Duodenal mucosa (tissue), 2 donors: ENCODE data around the gene STYX.
"Not testable (repeated sequence)": the region's sequence is repeated elsewhere in the genome, so short reads cannot be mapped to it uniquely, and the experiment has no call there.

Experiments used
- H3K27ac ChIP-seq: one replicate; pipeline ENCODE4 v1.7.0; 2013; ENCODE audit warnings: low read depth, low read length
- H3K27me3 ChIP-seq, 2 donors: one replicate each; pipeline ENCODE4 v1.7.0; 2013; ENCODE audit warnings: low read length in 2 of 2, control low read depth in 1 of 2; ENCODE audit not compliant: insufficient read depth in 2 of 2, control insufficient read depth in 1 of 2
- H3K36me3 ChIP-seq, 2 donors: one replicate each; pipeline ENCODE4 v1.7.0; 2013; ENCODE audit warnings: low read length in 2 of 2, control low read depth in 1 of 2; ENCODE audit not compliant: insufficient read depth in 2 of 2, control insufficient read depth in 1 of 2
- H3K4me1 ChIP-seq, 2 donors: one replicate each; pipeline ENCODE4 v1.7.0; 2013; ENCODE audit warnings: low read length in 2 of 2, control low read depth in 1 of 2; ENCODE audit not compliant: insufficient read depth in 2 of 2, control insufficient read depth in 1 of 2
- H3K4me3 ChIP-seq, 2 donors: one replicate each; pipeline ENCODE4 v1.7.0; 2013; ENCODE audit warnings: low read length in 2 of 2, low read depth in 1 of 2
- H3K9ac ChIP-seq, 2 donors: one replicate each; pipeline ENCODE4 v1.7.0; 2013; ENCODE audit warnings: low read length in 2 of 2, low read depth in 1 of 2
- H3K9me3 ChIP-seq, 2 donors: one replicate each; pipeline ENCODE4 v1.7.0; 2013; ENCODE audit warnings: low read length in 2 of 2, control low read depth in 1 of 2; ENCODE audit not compliant: control insufficient read depth in 1 of 2

Gene STYX

GRCh38 chr14:52755607-52756316, 25.8 kb downstream of the STYX start:
- no peak overlapping the region for H3K27ac ChIP-seq
- no peaks in the 10 kb centered on the region for H3K4me1 ChIP-seq
- no peak overlapping the region for H3K9ac ChIP-seq
- H3K9me3 ChIP-seq: no peaks in the 10 kb centered on the region
- peaks cover 10 to 18% of the 10 kb centered on the region in 2 donors for H3K36me3 ChIP-seq
- no peak overlapping the region for H3K4me3 ChIP-seq
- H3K27me3 ChIP-seq: no peaks in the 10 kb centered on the region

DNA sequence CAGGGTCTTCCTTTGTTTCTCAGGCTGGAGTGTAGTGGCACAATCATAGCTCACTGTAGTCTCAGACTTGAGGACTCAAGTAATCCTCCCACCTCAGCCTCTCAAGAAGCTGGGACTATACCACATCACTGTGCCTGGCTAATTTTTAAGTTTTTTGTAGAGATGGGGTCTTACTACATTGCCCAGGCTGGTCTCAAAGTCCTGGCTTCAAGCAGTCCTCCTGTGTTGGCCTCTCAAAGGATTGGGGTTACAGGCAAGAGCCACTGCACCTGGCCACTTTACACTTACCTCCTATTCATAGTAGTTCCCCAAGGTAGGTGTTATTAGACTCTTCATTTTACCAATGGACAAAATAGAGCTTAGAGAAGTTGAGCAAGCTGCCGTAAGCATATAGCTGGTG, 29.2 kb downstream of the STYX start:
- H3K27me3 ChIP-seq: no peaks in the 10 kb centered on the region
- H3K27ac ChIP-seq: no peak overlapping the region
- no peak overlapping the region for H3K4me3 ChIP-seq
- H3K36me3 ChIP-seq: peaks cover 10 to 19% of the 10 kb centered on the region in 2 donors
- no peaks in the 10 kb centered on the region for H3K9me3 ChIP-seq
- H3K9ac ChIP-seq: no peak overlapping the region
- H3K4me1 ChIP-seq: no peaks in the 10 kb centered on the region

GRCh38 chr14:52762923-52763322, 33.0 kb downstream of the STYX start:
- not testable (repeated sequence) for H3K27me3 ChIP-seq, H3K4me3 ChIP-seq, H3K4me1 ChIP-seq, H3K27ac ChIP-seq, H3K9me3 ChIP-seq, H3K9ac ChIP-seq
- H3K36me3 ChIP-seq: peaks cover 13 to 39% of the 10 kb centered on the region in 2 donors

DNA sequence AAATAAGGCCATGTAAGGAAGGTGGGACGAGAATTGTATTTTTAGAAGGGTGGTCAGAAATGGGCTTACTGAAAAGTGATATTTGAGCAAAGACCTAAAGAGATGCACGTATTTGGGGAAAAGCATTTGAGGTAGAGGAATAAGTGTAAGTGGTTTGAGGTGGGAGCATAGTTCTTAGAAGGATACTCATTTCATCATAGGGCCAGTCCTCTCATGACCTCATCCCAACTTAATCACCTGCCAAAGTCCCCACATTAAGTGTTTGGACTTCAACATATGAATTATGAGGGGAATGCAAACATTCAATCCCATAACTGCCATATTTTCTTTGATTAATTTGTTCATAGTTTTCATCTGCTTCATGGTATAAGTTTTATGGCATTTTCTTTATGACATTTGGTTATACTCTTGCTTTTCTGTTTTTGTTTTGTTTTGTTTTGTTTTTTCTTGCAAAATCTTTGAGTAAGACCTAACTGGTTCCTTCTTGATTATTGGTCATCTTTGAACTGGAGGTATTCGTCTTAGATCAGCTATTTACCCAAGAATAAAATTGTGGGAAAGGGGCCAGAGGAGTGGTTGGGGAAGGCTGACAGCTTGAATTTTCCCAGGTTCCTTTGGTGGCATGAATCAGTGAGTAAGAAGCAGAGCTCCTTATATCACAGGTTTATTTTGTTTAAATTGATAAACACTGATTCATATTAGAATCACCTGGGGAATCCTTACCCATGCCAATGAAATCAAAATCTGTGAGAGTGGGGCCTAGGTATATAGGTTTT, 37.3 kb downstream of the STYX start:
- Histone ChIP-seq H3K27me3 (no peaks in the 10 kb centered on the region), H3K4me3 (no peak overlapping the region), H3K9me3 (no peaks in the 10 kb centered on the region), H3K4me1 (no peaks in the 10 kb centered on the region), H3K27ac (no peak overlapping the region), H3K9ac (no peak overlapping the region), H3K36me3 (peaks cover 15 to 50% of the 10 kb centered on the region in 2 donors)

GRCh38 chr14:52769887-52770286, 39.9 kb downstream of the STYX start:
- Histone ChIP-seq H3K9ac (no peak overlapping the region), H3K27me3 (no peaks in the 10 kb centered on the region), H3K4me3 (no peak overlapping the region), H3K4me1 (no peaks in the 10 kb centered on the region), H3K27ac (no peak overlapping the region), H3K9me3 (no peaks in the 10 kb centered on the region), H3K36me3 (peaks cover 18 to 56% of the 10 kb centered on the region in 2 donors)

- Histone ChIP-seq H3K9me3 (no peaks in the 10 kb centered on the region), H3K4me1 (no peaks in the 10 kb centered on the region), H3K9ac (no peak overlapping the region), H3K36me3 (peaks cover 13 to 39% of the 10 kb centered on the region in 2 donors), H3K27me3 (no peaks in the 10 kb centered on the region), H3K27ac (no peak overlapping the region), H3K4me3 (no peak overlapping the region)
Observed at GRCh38 chr14:52776816-52777215, 46.9 kb downstream of the STYX start.

- H3K36me3 ChIP-seq: peaks cover 13 to 35% of the 10 kb centered on the region in 2 donors
- no peaks in the 10 kb centered on the region for H3K9me3 ChIP-seq
- H3K9ac ChIP-seq: no peak overlapping the region
- H3K4me1 ChIP-seq: no peaks in the 10 kb centered on the region
- H3K4me3 ChIP-seq: no peak overlapping the region
- no peak overlapping the region for H3K27ac ChIP-seq
- no peaks in the 10 kb centered on the region for H3K27me3 ChIP-seq
Observed at GRCh38 chr14:52778702-52779101, 48.7 kb downstream of the STYX start.

- H3K9ac ChIP-seq: no peak overlapping the region
- no peak overlapping the region for H3K27ac ChIP-seq
- no peak overlapping the region for H3K4me3 ChIP-seq
- H3K36me3 ChIP-seq: peaks cover 5 to 23% of the 10 kb centered on the region in 2 donors
- no peaks in the 10 kb centered on the region for H3K27me3 ChIP-seq
- H3K4me1 ChIP-seq: no peaks in the 10 kb centered on the region
- H3K9me3 ChIP-seq: no peaks in the 10 kb centered on the region
Observed at GRCh38 chr14:52780893-52781292, 50.9 kb downstream of the STYX start.

DNA sequence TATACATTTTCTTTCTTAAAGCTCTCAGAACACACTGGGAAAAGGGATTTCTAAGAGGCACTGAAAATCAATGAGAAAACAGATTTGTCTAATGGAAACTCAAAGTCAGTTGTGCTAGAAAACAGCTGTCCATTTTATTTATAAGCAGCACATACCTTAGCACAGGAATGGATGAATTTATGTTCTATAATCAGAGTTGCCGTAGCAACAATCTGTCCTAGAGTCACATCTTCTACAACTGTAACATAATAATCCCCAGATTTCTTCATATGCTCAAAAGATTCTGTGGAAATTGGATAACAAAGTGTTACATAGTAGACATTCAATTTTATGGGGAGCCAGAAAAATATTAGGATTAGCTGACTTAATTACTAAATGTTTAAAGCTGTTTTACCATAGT, 51.7 kb downstream of the STYX start:
- H3K9me3 ChIP-seq: no peaks in the 10 kb centered on the region
- H3K4me1 ChIP-seq: no peaks in the 10 kb centered on the region
- peaks cover 4 to 18% of the 10 kb centered on the region in 2 donors for H3K36me3 ChIP-seq
- no peak overlapping the region for H3K9ac ChIP-seq
- H3K4me3 ChIP-seq: no peak overlapping the region
- H3K27ac ChIP-seq: no peak overlapping the region
- H3K27me3 ChIP-seq: no peaks in the 10 kb centered on the region

DNA sequence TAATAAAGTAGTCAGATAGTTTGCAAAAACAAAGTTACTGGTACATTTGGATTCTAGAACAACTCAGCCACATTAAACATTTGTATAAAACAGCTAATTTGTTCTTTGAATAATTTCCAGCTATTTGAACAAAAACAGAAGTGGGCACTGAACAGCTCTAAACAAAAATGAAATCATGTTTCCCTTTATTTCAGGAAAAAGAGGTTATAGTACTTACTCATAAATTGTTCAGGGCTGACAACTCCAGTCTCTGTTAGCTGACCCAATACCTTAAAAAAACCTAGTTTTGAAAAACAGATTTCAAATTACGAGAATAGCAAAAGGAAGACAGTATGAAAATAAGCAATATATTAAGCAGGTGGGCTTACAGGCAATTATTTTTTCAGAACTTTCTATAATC, 53.2 kb downstream of the STYX start:
- Histone ChIP-seq H3K9me3 (no peaks in the 10 kb centered on the region), H3K27me3 (no peaks in the 10 kb centered on the region), H3K4me3 (no peak overlapping the region), H3K27ac (no peak overlapping the region), H3K9ac (no peak overlapping the region), H3K36me3 (peaks cover 0 to 10% of the 10 kb centered on the region in 2 donors), H3K4me1 (no peaks in the 10 kb centered on the region)
